HAP-1 (cell line): ENCODE measurements around the gene TMEM270.
A peak's percentile ranks its signal among the peaks of the same experiment; 100 is the strongest.
"Not testable (repeated sequence)": the region's sequence is repeated elsewhere in the genome, so short reads cannot be mapped to it uniquely, and the experiment has no call there.

Experiments
- DNase-seq, 2 experiments: peaks; one replicate each; pipeline ENCODE4 v3.0.0-alpha.2; 2016 to 2020; ENCODE audit warnings: low spot score in 2 of 2
- H3K27me3 ChIP-seq: fragments of 250-450 bp; sonication (Bioruptor Pico); 2 replicates; pipeline ENCODE4 v1.5.1; 2020; ENCODE audit warnings: low read depth, mild to moderate bottlenecking, moderate library complexity
- H3K36me3 ChIP-seq: fragments of 250-450 bp; sonication (Bioruptor Pico); replicated peaks from 2 replicates; pipeline ENCODE4 v1.5.1; 2020; ENCODE audit warnings: mild to moderate bottlenecking
- H3K4me1 ChIP-seq: fragments of 250-450 bp; sonication (Bioruptor Pico); 2 replicates; pipeline ENCODE4 v1.5.1; 2020; ENCODE audit warnings: mild to moderate bottlenecking
- H3K4me3 ChIP-seq: fragments of 250-450 bp; sonication (Bioruptor Pico); 2 replicates; pipeline ENCODE4 v1.5.1; 2020; ENCODE audit warnings: mild to moderate bottlenecking, moderate library complexity
- H3K9me3 ChIP-seq: fragments of 250-450 bp; sonication (Bioruptor Pico); 2 replicates; pipeline ENCODE4 v1.5.1; 2020; ENCODE audit warnings: mild to moderate bottlenecking, moderate library complexity
- in situ Hi-C: fragments of 300-500 bp; cut with MboI; formaldehyde crosslinking; loops from 3 replicates; pipeline ENCODE4 v1.14.3; 2020; ENCODE audit warnings: low sequenced_read_pairs, inconsistent platforms, mixed read lengths

Gene TMEM270

GRCh38 chr7:73879977-73880681 lies 19.2 kb downstream of the TMEM270 start:
- no peak overlapping the region for H3K4me3 ChIP-seq
- H3K4me1 ChIP-seq: no peaks in the 10 kb centered on the region
- peaks cover 18% of the 10 kb centered on the region for H3K27me3 ChIP-seq
- H3K36me3 ChIP-seq: no peaks in the 10 kb centered on the region
- in situ Hi-C loops: no loop called here
- no peaks in the 10 kb centered on the region for H3K9me3 ChIP-seq
- DNase-seq: no peak

DNA sequence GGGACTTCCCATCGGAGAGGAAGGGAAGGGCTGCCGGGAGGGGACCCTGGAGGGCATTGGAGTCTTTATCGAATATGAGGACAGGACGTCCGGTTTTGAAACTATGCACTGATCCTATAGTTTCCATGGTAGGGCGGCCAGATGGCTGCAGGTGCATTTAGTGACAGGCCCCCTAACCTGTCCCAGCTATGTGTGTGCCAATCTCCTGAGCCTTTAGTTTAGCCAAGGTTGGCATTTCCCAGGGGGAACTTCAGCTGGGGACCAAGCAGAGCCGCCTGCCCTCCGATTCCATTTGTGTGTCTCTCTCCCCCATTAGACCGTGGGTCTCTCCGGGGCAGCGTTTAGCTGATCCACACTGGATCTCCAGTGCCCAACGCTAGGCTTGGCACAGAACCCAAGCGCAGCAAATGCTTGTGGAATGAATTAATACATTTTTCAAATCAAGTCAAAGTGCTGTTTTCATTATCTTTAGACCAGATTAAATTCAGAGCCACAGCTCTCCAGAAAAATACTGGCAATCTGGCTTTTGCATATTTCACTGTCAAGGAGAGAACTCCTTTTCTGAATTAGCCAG lies 19.9 kb downstream of the TMEM270 start:
- no peaks in the 10 kb centered on the region for H3K4me1 ChIP-seq
- DNase-seq: no peak
- H3K9me3 ChIP-seq: no peaks in the 10 kb centered on the region
- no peak overlapping the region for H3K4me3 ChIP-seq
- H3K27me3 ChIP-seq: peaks cover 18% of the 10 kb centered on the region
- H3K36me3 ChIP-seq: no peaks in the 10 kb centered on the region
- in situ Hi-C loops: no loop called here

DNA sequence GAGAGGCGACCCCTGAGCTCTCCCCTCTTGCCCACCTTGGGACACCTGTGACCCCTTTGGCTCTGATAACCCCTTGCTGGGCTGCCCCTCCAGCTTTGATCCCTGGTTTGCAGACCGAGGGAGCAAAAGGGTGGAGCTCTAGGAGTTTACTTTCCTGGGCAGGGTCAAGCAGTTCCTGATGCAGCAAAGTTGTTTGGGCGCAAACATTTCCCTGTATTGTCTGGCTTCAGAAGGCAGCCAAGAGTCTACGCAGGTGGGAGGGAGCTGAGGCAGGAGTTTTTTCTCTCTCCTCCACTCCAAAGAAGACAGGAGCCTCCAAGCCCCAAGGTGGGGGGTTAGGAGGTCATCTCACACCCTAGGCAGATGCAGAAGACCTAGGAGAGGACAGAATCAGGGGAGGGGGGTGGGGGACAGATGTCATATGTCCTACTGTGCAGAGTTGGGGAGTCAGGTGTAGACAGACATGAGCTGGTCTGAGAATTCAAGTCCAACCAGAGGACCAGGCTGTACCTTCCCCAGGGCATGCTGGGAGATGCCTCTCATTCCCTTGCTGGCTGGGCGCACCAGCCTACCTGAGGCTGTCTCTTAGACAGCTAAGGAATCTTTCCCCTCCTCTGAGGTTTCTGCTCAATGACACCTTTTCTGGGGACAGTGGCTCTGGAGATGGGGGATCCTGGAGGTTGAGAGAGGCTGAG lies 20.5 kb downstream of the TMEM270 start:
- Histone ChIP-seq H3K9me3 (no peaks in the 10 kb centered on the region), H3K27me3 (peaks cover 18% of the 10 kb centered on the region), H3K36me3 (no peaks in the 10 kb centered on the region), H3K4me1 (no peaks in the 10 kb centered on the region), H3K4me3 (no peak overlapping the region)
- in situ Hi-C loops: no loop called here
- DNase-seq: no peak

- Histone ChIP-seq H3K9me3 (no peaks in the 10 kb centered on the region), H3K4me1 (no peaks in the 10 kb centered on the region), H3K4me3 (no peak overlapping the region), H3K27me3 (peaks cover 18% of the 10 kb centered on the region), H3K36me3 (no peaks in the 10 kb centered on the region)
- in situ Hi-C loops: no loop called here
- DNase-seq: no peak
Measured at GRCh38 chr7:73882047-73882402, 21.1 kb downstream of the TMEM270 start.

DNA sequence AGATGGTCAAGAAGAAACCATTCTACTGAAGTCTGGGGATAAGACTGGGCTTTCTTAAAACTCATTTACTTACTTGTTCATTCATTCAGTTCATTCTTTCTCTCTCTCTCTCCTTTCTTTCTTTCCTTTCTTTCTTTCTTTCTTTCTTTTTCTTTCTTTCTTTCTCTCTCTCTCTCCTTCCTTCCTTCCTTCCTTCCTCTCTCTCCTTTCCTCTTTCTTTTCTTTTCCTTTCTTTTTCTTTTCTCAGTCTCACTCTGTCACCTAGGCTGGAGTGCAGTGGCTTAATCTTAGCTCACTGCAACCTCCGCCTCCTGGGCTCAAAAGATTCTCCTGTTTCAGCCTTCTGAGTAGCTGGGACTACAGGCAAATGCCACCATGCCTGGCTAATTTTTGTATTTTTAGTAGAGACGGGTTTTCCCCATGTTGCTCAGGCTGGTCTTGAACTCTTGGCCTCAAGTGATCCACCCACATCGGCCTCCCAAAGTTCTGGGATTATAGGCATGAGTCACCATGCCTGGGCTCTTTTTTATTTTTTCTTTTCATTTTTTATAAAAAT lies 24.0 kb downstream of the TMEM270 start:
- H3K4me3 ChIP-seq, in situ Hi-C loops, H3K4me1 ChIP-seq, H3K36me3 ChIP-seq, H3K9me3 ChIP-seq, DNase-seq: not testable (repeated sequence)
- peaks cover 18% of the 10 kb centered on the region for H3K27me3 ChIP-seq

GRCh38 chr7:73885433-73885974 lies 24.5 kb downstream of the TMEM270 start:
- Histone ChIP-seq H3K9me3 (no peaks in the 10 kb centered on the region), H3K4me1 (no peaks in the 10 kb centered on the region), H3K36me3 (no peaks in the 10 kb centered on the region), H3K27me3 (peaks cover 12% of the 10 kb centered on the region), H3K4me3 (no peak overlapping the region)
- no peak for DNase-seq
- in situ Hi-C loops: no loop called here

DNA sequence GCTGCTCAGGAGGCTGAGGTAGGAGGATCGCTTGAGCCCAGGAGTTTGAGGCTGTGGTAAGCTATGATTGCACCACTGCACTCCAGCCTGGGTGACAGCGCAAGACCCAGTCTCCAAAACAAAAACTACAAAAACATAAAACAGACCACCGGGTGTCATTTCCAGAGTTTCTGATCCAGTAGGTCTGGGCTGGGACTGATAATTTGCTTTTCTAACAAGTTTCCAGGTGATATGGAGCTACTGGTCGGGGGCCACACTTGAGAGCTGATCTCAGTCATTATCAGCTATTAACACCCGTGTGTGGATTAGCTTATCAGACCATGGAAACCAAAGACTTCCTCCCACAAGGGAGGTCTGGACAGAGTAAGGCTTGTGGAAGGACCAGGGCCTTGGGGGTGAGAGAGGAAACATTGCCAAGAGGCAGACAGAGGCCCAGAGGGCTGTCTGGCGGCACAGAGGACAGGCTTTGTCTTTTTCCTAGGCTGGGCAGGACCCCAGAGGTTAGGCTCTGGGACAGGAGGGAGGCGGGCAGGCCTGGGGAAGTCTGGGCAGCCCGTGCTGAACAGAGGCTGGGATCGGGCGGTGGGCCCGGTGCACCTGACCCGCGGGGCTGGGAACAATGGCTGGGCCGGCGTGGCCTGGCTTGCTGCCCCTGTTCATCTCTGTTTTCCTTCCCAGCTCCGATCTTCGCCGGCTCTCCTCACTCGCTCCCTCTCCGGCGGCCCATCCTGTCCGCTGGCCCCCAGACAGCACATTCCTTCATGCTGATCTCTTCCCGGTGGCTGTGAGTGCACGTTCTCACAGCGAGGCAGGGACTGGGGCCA lies 25.2 kb downstream of the TMEM270 start:
- Histone ChIP-seq H3K9me3 (no peaks in the 10 kb centered on the region), H3K4me1 (no peaks in the 10 kb centered on the region), H3K27me3 (peaks cover 5% of the 10 kb centered on the region), H3K36me3 (no peaks in the 10 kb centered on the region), H3K4me3 (no peak overlapping the region)
- DNase-seq: no peak
- in situ Hi-C loops: no loop called here

- no peaks in the 10 kb centered on the region for H3K36me3 ChIP-seq
- DNase-seq: no peak
- no peaks in the 10 kb centered on the region for H3K9me3 ChIP-seq
- no peaks in the 10 kb centered on the region for H3K27me3 ChIP-seq
- H3K4me1 ChIP-seq: no peaks in the 10 kb centered on the region
- H3K4me3 ChIP-seq: no peak overlapping the region
- in situ Hi-C loops: no loop called here
Measured at GRCh38 chr7:73887762-73888161, 26.8 kb downstream of the TMEM270 start.

GRCh38 chr7:73888959-73889358 lies 28.0 kb downstream of the TMEM270 start:
- Histone ChIP-seq H3K9me3 (no peaks in the 10 kb centered on the region), H3K27me3 (no peaks in the 10 kb centered on the region), H3K36me3 (no peaks in the 10 kb centered on the region), H3K4me1 (no peaks in the 10 kb centered on the region), H3K4me3 (no peak overlapping the region)
- DNase-seq: peak in 1 of 2 experiments; percentile 46
- in situ Hi-C loops: no loop called here

- H3K27me3 ChIP-seq: no peaks in the 10 kb centered on the region
- no peak overlapping the region for H3K4me3 ChIP-seq
- in situ Hi-C loops: no loop called here
- H3K36me3 ChIP-seq: no peaks in the 10 kb centered on the region
- DNase-seq: no peak
- H3K4me1 ChIP-seq: no peaks in the 10 kb centered on the region
- H3K9me3 ChIP-seq: no peaks in the 10 kb centered on the region
Measured at GRCh38 chr7:73890555-73891147, 29.7 kb downstream of the TMEM270 start.

DNA sequence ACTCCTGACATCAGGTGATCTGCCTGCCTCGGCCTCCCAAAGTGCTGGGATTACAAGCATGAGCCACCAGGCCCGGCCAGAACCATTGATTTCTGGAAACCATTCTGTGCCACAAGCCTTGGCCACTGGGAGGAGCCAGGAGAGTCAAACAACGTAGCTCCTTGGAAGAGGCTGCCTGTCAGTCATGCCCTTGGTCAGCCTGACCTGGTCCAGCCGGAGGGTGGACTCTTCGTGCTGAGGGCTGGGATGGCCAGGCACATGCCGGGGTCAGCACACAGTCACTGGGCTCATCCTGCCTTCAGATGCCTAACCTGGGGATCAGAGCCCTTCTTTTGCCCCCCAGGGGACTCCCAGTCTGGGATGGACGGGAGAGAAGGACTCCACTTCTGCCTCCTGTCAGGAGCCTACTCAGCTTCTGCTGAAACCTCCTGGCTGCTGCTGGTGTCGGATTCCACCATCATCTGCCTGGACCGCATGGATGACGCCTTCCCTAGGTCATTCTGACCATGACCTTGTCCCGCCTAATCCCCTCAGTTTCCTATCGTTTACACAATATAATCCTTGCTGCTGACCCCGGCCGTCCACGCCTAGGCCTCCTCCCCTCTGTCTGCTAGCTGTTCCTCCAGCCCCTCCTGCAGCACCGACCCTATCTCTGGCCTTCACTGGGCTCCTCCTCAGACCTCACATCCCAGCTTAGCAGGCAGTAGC lies 30.4 kb downstream of the TMEM270 start:
- in situ Hi-C loops: no loop called here
- Histone ChIP-seq H3K4me1 (no peaks in the 10 kb centered on the region), H3K4me3 (no peak overlapping the region), H3K36me3 (no peaks in the 10 kb centered on the region), H3K27me3 (no peaks in the 10 kb centered on the region), H3K9me3 (no peaks in the 10 kb centered on the region)
- no peak for DNase-seq

- H3K4me3 ChIP-seq: no peak overlapping the region
- in situ Hi-C loops: no loop called here
- 0 out of 2 replicates have a peak, but pooled peaks cover 4% of the 10 kb centered on the region for H3K9me3 ChIP-seq
- no peak for DNase-seq
- H3K27me3 ChIP-seq: no peaks in the 10 kb centered on the region
- no peaks in the 10 kb centered on the region for H3K4me1 ChIP-seq
- H3K36me3 ChIP-seq: no peaks in the 10 kb centered on the region
Measured at GRCh38 chr7:73892003-73892999, 31.3 kb downstream of the TMEM270 start.
